Esophagus muscularis mucosa (tissue), 3 donors: ENCODE results near the gene GABRB3.

Source experiments
- CTCF ChIP-seq, 3 experiments: fragments of 200-600 bp in 2 of 3; fragments of 450-650 bp in 1 of 3; sonication (generic) in 2 of 3; IDR thresholded peaks; one replicate each; pipeline ENCODE4 v1.5.1; 2017 to 2019; ENCODE audit warnings: antibody characterized with exemption in 3 of 3, mild to moderate bottlenecking in 2 of 3, moderate library complexity in 1 of 3
- POLR2A ChIP-seq: fragments of 450-650 bp; IDR thresholded peaks from one replicate; pipeline ENCODE4 v1.6.1; 2017; ENCODE audit warnings: antibody characterized with exemption, moderate library complexity, mild to moderate bottlenecking, low read depth
- POLR2AphosphoS5 ChIP-seq, 2 donors: sonication (generic); formaldehyde crosslinking; IDR thresholded peaks; one replicate each; pipeline ENCODE4 v1.6.1; 2017; ENCODE audit warnings: antibody characterized with exemption in 2 of 2

GRCh38 chr15:26757141-26757540 is 15.7 kb downstream of the GABRB3 start:
- TF ChIP-seq POLR2A (no peak), POLR2AphosphoS5 (IDR thresholded peaks at IDR 0.05) (no peak), CTCF (IDR thresholded peaks at IDR 0.05) (no peak)
